Breast epithelium (tissue), 4 donors: ENCODE results near the gene SVEP1. TPM values are rescaled to one million over a fixed set of nuclear protein-coding genes. Genes with fewer than 3 reads are reported as not detected.
"Not testable (repeated sequence)": the region's sequence is repeated elsewhere in the genome, so short reads cannot be mapped to it uniquely, and the experiment has no call there.

Experiments
- DNase-seq, 2 donors: peaks; one replicate each; pipeline ENCODE4 v3.0.0-alpha.2; 2019; ENCODE audit warnings: low spot score in 2 of 2
- H3K27ac ChIP-seq, 2 donors: fragments of 200-600 bp; sonication (generic) in 1 of 2; one replicate each; pipeline ENCODE4 v1.5.1; 2016 to 2019; ENCODE audit warnings: mild to moderate bottlenecking in 1 of 2
- H3K27me3 ChIP-seq, 2 donors: fragments of 200-600 bp; sonication (generic) in 1 of 2; one replicate each; pipeline versions ENCODE4 v1.5.1 to v1.6.0; 2017 to 2019; ENCODE audit warnings: control low read depth in 1 of 2, mild to moderate bottlenecking in 1 of 2
- H3K36me3 ChIP-seq: fragments of 200-600 bp; one replicate; pipeline ENCODE4 v1.5.1; 2019
- H3K4me1 ChIP-seq, 2 donors: fragments of 200-600 bp; sonication (generic); one replicate each; pipeline ENCODE4 v1.5.1; 2016 to 2019; ENCODE audit warnings: control low read depth in 1 of 2
- H3K4me3 ChIP-seq, 3 donors: fragments of 200-600 bp; sonication (generic); 1 replicate in 2 of 3; 2 replicates in 1 of 3; pipeline ENCODE4 v1.5.1; 2016 to 2019; ENCODE audit warnings: mild to moderate bottlenecking in 3 of 3, moderate library complexity in 2 of 3
- H3K9me3 ChIP-seq, 2 donors: fragments of 200-600 bp; sonication (generic) in 1 of 2; one replicate each; pipeline ENCODE4 v1.5.1; 2016 to 2019; ENCODE audit warnings: control low read depth in 1 of 2
- CTCF ChIP-seq, 3 donors: fragments of 450-650 bp; IDR thresholded peaks; one replicate each; pipeline ENCODE4 v1.5.1; 2016 to 2017; ENCODE audit warnings: antibody characterized with exemption in 3 of 3, mild to moderate bottlenecking in 3 of 3, moderate library complexity in 3 of 3
- POLR2A ChIP-seq: fragments of 450-650 bp; IDR thresholded peaks from one replicate; pipeline ENCODE4 v1.6.1; 2016; ENCODE audit warnings: antibody characterized with exemption, mild to moderate bottlenecking, moderate library complexity
- POLR2AphosphoS5 ChIP-seq, 3 donors: sonication (generic); formaldehyde crosslinking; IDR thresholded peaks; one replicate each; pipeline ENCODE4 v1.6.1; 2017; ENCODE audit warnings: antibody characterized with exemption in 3 of 3
- intact Hi-C: fragments of 100-400 bp; cut with DNase I; formaldehyde crosslinking; loops from one replicate; pipeline ENCODE4 v1.15.1; 2023; ENCODE audit warnings: low total_unique reads
- total RNA-seq, 3 donors: library from RNA; depleted of rRNA; stranded (reverse); fragments of >200 nt; gene quantifications; one replicate each; pipeline ENCODE4 v1.1.0, GENCODE V29; 2016

Gene SVEP1
- total RNA-seq, 3 donors from 2014 or later, result 54.6 to 158 (median 99.0) TPM

- Histone ChIP-seq H3K27ac (no peak overlapping the region), H3K27me3 (no peaks in the 10 kb centered on the region), H3K4me3 (no peak overlapping the region), H3K4me1 (no peaks in the 10 kb centered on the region), H3K9me3 (no peaks in the 10 kb centered on the region), H3K36me3 (no peaks in the 10 kb centered on the region)
- no peak for DNase-seq
- intact Hi-C loops, result no loop called here
- TF ChIP-seq POLR2A (no peak), POLR2AphosphoS5 (IDR thresholded peaks at IDR 0.05) (no peak), CTCF (IDR thresholded peaks at IDR 0.05) (no peak)
Measured at GRCh38 chr9:110620726-110621125, 41.2 kb upstream of the SVEP1 start.

DNA sequence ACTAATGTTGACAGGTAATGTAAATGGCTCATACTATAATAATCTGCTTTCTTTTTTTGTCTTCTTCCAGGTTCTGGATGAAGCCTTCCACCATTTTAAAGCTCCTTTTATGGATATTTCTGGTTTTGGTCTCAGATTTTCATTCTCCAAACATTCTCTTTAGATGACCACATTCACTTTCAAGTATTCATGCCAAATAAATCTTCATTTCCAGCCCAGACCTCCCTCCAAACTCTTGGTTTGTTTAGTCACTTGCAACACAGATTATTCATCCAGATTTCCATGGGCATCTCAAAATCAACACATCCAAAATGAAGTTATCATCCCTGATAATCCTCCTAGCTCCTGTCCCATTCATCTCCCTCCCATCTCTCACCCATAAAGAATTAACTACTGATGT is 40.3 kb upstream of the SVEP1 start:
- no peak overlapping the region for H3K27ac ChIP-seq
- intact Hi-C loops, result no loop called here
- no peaks in the 10 kb centered on the region for H3K36me3 ChIP-seq
- DNase-seq, result no peak
- H3K27me3 ChIP-seq, result no peaks in the 10 kb centered on the region
- H3K4me3 ChIP-seq, result no peak overlapping the region
- H3K4me1 ChIP-seq, result no peaks in the 10 kb centered on the region
- TF ChIP-seq CTCF (IDR thresholded peaks at IDR 0.05), result no peak
- TF ChIP-seq POLR2A, result no peak
- no peak for TF ChIP-seq POLR2AphosphoS5 (IDR thresholded peaks at IDR 0.05)
- no peaks in the 10 kb centered on the region for H3K9me3 ChIP-seq

DNA sequence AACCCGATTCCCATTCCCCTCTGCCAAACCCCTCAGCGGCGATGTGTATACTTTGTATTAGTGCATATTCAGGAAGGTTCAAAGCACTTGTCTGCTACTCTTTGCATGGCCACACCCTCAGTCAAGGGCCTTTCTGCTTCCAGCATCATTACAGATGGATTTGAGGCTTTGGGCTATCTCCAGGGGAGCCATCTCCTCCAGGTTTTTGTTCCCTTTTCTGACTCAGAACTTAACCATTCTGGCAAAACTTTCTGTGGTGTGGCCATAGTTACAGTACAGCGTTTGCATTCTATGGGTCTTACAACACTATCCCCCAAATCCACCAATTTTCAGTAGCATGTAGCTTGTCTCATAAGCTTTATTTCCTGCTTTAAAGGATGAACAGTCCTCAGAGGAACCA is 36.0 kb upstream of the SVEP1 start:
- intact Hi-C loops, result no loop called here
- Histone ChIP-seq H3K27me3 (no peaks in the 10 kb centered on the region), H3K4me1 (no peaks in the 10 kb centered on the region), H3K36me3 (no peaks in the 10 kb centered on the region), H3K4me3 (no peak overlapping the region), H3K9me3 (no peaks in the 10 kb centered on the region), H3K27ac (no peak overlapping the region)
- TF ChIP-seq POLR2AphosphoS5 (IDR thresholded peaks at IDR 0.05) (no peak), POLR2A (no peak), CTCF (IDR thresholded peaks at IDR 0.05) (no peak)
- no peak for DNase-seq

GRCh38 chr9:110614576-110614975 is 35.0 kb upstream of the SVEP1 start:
- H3K27me3 ChIP-seq, DNase-seq, H3K27ac ChIP-seq, H3K4me3 ChIP-seq, H3K9me3 ChIP-seq, H3K4me1 ChIP-seq, intact Hi-C loops, H3K36me3 ChIP-seq: not testable (repeated sequence)

- TF ChIP-seq POLR2AphosphoS5 (IDR thresholded peaks at IDR 0.05), result no peak
- TF ChIP-seq CTCF (IDR thresholded peaks at IDR 0.05), result no peak
- TF ChIP-seq POLR2A, result no peak
- Histone ChIP-seq H3K4me1 (no peaks in the 10 kb centered on the region), H3K4me3 (no peak overlapping the region), H3K27me3 (no peaks in the 10 kb centered on the region), H3K9me3 (no peaks in the 10 kb centered on the region), H3K27ac (no peak overlapping the region), H3K36me3 (no peaks in the 10 kb centered on the region)
- DNase-seq, result no peak
- intact Hi-C loops, result no loop called here
Measured at GRCh38 chr9:110606179-110606790, 26.7 kb upstream of the SVEP1 start.

DNA sequence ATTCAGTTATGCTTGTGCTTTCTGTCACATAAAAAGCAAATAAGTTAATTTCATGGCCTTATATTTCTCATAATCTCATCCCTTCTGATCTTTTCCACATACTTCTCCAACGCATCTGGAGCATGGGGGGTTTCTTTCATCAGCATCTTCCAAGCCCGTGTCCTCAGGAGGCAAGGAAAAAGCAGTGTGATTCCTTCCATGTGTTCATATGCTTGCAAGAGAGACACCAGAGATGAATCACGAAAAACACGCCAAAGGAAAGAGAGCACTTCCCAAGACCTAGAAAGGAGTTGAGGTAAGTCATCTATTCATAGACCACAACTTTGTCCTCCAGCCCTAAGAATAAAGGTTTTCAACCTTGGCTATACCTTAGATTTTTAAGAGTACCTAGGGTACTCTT is 26.0 kb upstream of the SVEP1 start:
- no peak for TF ChIP-seq POLR2AphosphoS5 (IDR thresholded peaks at IDR 0.05)
- no peak for TF ChIP-seq CTCF (IDR thresholded peaks at IDR 0.05)
- TF ChIP-seq POLR2A, result no peak
- Histone ChIP-seq H3K36me3 (no peaks in the 10 kb centered on the region), H3K4me1 (no peaks in the 10 kb centered on the region), H3K27me3 (no peaks in the 10 kb centered on the region), H3K27ac (no peak overlapping the region), H3K9me3 (no peaks in the 10 kb centered on the region), H3K4me3 (no peak overlapping the region)
- DNase-seq, result no peak
- intact Hi-C loops, result no loop called here
